HEK293 (cell line): ENCODE data around the gene STMP1.

ENCODE experiments used
- SCRT1 ChIP-seq: fragments of 450-650 bp; formaldehyde crosslinking; IDR thresholded peaks from 2 replicates; pipeline ENCODE4 v1.5.1; 2016; ENCODE audit warnings: missing biosample characterization, missing genetic modification characterization, borderline replicate concordance
- YY1 ChIP-seq: fragments of 450-650 bp; formaldehyde crosslinking; IDR thresholded peaks from 2 replicates; pipeline ENCODE4 v1.5.1; 2018; ENCODE audit warnings: missing biosample characterization, missing genetic modification characterization
- ZBTB1 ChIP-seq: fragments of 450-650 bp; formaldehyde crosslinking; IDR thresholded peaks from 2 replicates; pipeline ENCODE4 v1.5.1; 2016; ENCODE audit warnings: missing biosample characterization, missing genetic modification characterization
- ZNF2 ChIP-seq: fragments of 450-650 bp; formaldehyde crosslinking; IDR thresholded peaks from 2 replicates; pipeline ENCODE4 v1.5.1; 2016; ENCODE audit warnings: missing biosample characterization, missing genetic modification characterization
- ZNF223 ChIP-seq: fragments of 450-650 bp; formaldehyde crosslinking; IDR thresholded peaks from 2 replicates; pipeline ENCODE4 v1.5.1; 2016; ENCODE audit warnings: missing biosample characterization, missing genetic modification characterization
- ZNF660 ChIP-seq: fragments of 450-650 bp; IDR thresholded peaks from 2 replicates; pipeline ENCODE4 v1.5.1; 2018; ENCODE audit warnings: missing biosample characterization, mild to moderate bottlenecking, missing genetic modification characterization
- TF ChIP-seq, protein P1 (sequence below): fragments of 450-650 bp; formaldehyde crosslinking; IDR thresholded peaks from 2 replicates; pipeline ENCODE4 v1.5.1; 2016; ENCODE audit warnings: missing biosample characterization, missing genetic modification characterization
- TF ChIP-seq, protein P2 (sequence below): fragments of 450-650 bp; formaldehyde crosslinking; IDR thresholded peaks from 2 replicates; pipeline ENCODE4 v1.5.1; 2016; ENCODE audit warnings: missing biosample characterization, missing genetic modification characterization

DNA sequence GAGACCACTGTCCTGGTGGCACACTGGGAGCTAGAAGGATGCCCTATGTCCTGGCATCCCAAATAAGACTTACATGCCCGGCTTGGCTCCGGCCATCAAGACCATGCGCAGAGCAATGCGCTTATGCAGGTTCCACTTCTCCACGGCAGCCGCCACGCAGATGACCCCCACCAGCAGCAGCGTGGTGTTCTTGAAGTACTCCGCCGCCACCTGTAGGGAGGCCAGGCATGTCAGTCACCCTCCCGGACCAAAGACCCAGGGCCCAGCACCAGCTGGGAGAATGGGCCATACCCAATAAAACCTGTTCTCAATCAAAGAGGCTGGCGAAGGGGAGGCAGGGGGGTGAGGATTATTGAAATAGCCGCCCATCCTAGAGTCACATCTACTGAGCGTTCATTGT is 45.7 kb downstream of the STMP1 start:
- TF ChIP-seq ZNF2 (tag by site-specific recombination) = no peak
- TF ChIP-seq ZNF223 = no peak
- TF ChIP-seq, protein P1, sequence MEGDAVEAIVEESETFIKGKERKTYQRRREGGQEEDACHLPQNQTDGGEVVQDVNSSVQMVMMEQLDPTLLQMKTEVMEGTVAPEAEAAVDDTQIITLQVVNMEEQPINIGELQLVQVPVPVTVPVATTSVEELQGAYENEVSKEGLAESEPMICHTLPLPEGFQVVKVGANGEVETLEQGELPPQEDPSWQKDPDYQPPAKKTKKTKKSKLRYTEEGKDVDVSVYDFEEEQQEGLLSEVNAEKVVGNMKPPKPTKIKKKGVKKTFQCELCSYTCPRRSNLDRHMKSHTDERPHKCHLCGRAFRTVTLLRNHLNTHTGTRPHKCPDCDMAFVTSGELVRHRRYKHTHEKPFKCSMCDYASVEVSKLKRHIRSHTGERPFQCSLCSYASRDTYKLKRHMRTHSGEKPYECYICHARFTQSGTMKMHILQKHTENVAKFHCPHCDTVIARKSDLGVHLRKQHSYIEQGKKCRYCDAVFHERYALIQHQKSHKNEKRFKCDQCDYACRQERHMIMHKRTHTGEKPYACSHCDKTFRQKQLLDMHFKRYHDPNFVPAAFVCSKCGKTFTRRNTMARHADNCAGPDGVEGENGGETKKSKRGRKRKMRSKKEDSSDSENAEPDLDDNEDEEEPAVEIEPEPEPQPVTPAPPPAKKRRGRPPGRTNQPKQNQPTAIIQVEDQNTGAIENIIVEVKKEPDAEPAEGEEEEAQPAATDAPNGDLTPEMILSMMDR (tag by site-specific recombination) = no peak
- TF ChIP-seq, protein P2, sequence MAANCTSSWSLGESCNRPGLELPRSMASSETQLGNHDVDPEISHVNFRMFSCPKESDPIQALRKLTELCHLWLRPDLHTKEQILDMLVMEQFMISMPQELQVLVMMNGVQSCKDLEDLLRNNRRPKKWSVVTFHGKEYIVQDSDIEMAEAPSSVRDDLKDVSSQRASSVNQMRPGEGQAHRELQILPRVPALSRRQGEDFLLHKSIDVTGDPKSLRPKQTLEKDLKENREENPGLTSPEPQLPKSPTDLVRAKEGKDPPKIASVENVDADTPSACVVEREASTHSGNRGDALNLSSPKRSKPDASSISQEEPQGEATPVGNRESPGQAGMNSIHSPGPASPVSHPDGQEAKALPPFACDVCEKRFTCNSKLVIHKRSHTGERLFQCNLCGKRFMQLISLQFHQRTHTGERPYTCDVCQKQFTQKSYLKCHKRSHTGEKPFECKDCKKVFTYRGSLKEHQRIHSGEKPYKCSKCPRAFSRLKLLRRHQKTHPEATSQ (tag by site-specific recombination) = no peak
- TF ChIP-seq SCRT1 (tag by site-specific recombination) = no peak
- no peak for TF ChIP-seq ZNF660 (tag by site-specific recombination)
- no peak for TF ChIP-seq ZBTB1 (tag by site-specific recombination)
- no peak for TF ChIP-seq YY1 (tag by site-specific recombination)
